ENCODE measurements around the gene LAMA2.

LAMA2 gene

DNA sequence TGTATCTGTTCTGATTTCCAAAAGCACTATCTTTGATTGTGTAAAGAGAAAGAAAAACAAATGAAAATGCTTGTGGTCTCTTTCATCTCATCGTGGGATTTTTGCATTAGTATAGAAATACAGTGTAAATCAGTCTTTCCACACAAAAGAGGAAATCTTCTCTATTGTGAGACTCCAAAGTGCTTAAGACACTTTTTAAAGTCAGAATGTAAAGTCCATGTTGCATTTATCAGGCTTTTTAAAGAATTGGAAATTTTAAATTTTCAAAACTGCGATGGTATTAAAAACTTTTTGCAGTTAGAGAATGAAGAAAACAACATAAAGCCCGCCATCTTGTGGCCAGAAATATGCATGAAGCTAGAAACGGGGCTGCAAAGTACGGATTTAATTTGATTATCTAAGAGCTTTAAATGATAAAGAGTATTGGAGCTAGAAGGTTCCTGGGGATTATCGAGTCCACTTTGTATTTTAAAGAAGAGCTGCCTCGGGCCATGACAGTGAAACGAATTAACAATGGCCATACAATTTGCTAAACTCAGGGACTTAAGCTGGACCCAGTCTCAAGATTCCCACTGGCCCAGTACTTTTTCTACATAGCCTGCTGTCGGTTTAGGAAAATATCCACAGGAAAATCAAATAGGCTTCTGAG lies 487.5 kb downstream of the LAMA2 start:
- Histone ChIP-seq H3K4me3 (ENCODE audit: insufficient read length, low read depth) (no peak overlapping the region), H3K9me3 (ENCODE audit: insufficient read depth, low read length) (no peaks in the 10 kb centered on the region), H3K36me3 (ENCODE audit: insufficient read depth, insufficient read length, low read length) (no peaks in the 10 kb centered on the region), H3K9ac (ENCODE audit: insufficient read length, low read depth) (no peak overlapping the region), H3K27me3 (ENCODE audit: insufficient read depth, insufficient read length) (no peaks in the 10 kb centered on the region), H3K4me1 (ENCODE audit: insufficient read depth, insufficient read length) (no peaks in the 10 kb centered on the region)
- peak; percentile 15 for DNase-seq (ENCODE audit: low read depth, low spot score)
- TF ChIP-seq SUZ12 (IDR thresholded peaks at IDR 0.05; ENCODE audit: extremely low read depth, insufficient read depth, insufficient read length) (no peak), YY1 (IDR thresholded peaks at IDR 0.05; ENCODE audit: insufficient read depth, insufficient read length) (no peak), ZNF274 (IDR thresholded peaks at IDR 0.05; ENCODE audit: low read depth, low read length) (no peak)

GRCh38 chr6:129381885-129382284 lies 498.9 kb downstream of the LAMA2 start:
- DNase-seq (ENCODE audit: low read depth, low spot score): no peak
- no peaks in the 10 kb centered on the region for H3K4me1 ChIP-seq (ENCODE audit: insufficient read depth, insufficient read length)
- H3K9me3 ChIP-seq (ENCODE audit: insufficient read depth, low read length): no peaks in the 10 kb centered on the region
- TF ChIP-seq SUZ12 (IDR thresholded peaks at IDR 0.05; ENCODE audit: extremely low read depth, insufficient read depth, insufficient read length) (no peak), ZNF274 (IDR thresholded peaks at IDR 0.05; ENCODE audit: low read depth, low read length) (no peak), YY1 (IDR thresholded peaks at IDR 0.05; ENCODE audit: insufficient read depth, insufficient read length) (no peak)
- no peaks in the 10 kb centered on the region for H3K27me3 ChIP-seq (ENCODE audit: insufficient read depth, insufficient read length)
- no peaks in the 10 kb centered on the region for H3K36me3 ChIP-seq (ENCODE audit: insufficient read depth, insufficient read length, low read length)
- no peak overlapping the region for H3K9ac ChIP-seq (ENCODE audit: insufficient read length, low read depth)
- no peak overlapping the region for H3K4me3 ChIP-seq (ENCODE audit: insufficient read length, low read depth)

GRCh38 chr6:129382916-129383315 lies 500.0 kb downstream of the LAMA2 start:
- Histone ChIP-seq H3K9ac (ENCODE audit: insufficient read length, low read depth) (no peak overlapping the region), H3K27me3 (ENCODE audit: insufficient read depth, insufficient read length) (no peaks in the 10 kb centered on the region), H3K4me1 (ENCODE audit: insufficient read depth, insufficient read length) (no peaks in the 10 kb centered on the region), H3K36me3 (ENCODE audit: insufficient read depth, insufficient read length, low read length) (no peaks in the 10 kb centered on the region), H3K9me3 (ENCODE audit: insufficient read depth, low read length) (no peaks in the 10 kb centered on the region), H3K4me3 (ENCODE audit: insufficient read length, low read depth) (no peak overlapping the region)
- no peak for DNase-seq (ENCODE audit: low read depth, low spot score)
- TF ChIP-seq YY1 (IDR thresholded peaks at IDR 0.05; ENCODE audit: insufficient read depth, insufficient read length) (no peak), SUZ12 (IDR thresholded peaks at IDR 0.05; ENCODE audit: extremely low read depth, insufficient read depth, insufficient read length) (no peak)

DNA sequence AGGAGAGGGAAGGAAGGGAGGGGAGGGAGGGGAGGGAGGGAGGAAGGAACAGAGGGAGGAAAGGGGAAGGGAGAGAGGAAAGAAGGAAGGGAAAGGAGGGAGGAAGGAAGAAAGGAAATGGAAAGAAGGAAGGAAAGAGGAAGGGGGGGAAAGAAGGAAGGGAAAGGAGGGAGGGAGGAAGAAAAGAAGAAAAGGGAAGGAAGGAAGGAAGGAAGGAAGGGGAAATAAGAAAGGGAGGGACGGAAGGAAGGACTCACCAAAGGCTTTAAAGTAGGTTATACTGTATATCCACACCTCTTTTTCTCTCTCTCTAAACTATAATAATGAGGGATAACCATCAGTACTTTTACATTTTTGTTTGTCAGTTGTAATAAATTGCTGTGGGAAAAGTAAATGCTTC lies 502.2 kb downstream of the LAMA2 start:
- H3K27me3 ChIP-seq (ENCODE audit: insufficient read depth, insufficient read length): no peaks in the 10 kb centered on the region
- no peaks in the 10 kb centered on the region for H3K4me1 ChIP-seq (ENCODE audit: insufficient read depth, insufficient read length)
- H3K9ac ChIP-seq (ENCODE audit: insufficient read length, low read depth): no peak overlapping the region
- no peak for TF ChIP-seq YY1 (IDR thresholded peaks at IDR 0.05; ENCODE audit: insufficient read depth, insufficient read length)
- TF ChIP-seq SUZ12 (IDR thresholded peaks at IDR 0.05; ENCODE audit: extremely low read depth, insufficient read depth, insufficient read length): no peak
- TF ChIP-seq ZNF274 (IDR thresholded peaks at IDR 0.05; ENCODE audit: low read depth, low read length): no peak
- no peaks in the 10 kb centered on the region for H3K9me3 ChIP-seq (ENCODE audit: insufficient read depth, low read length)
- no peak for DNase-seq (ENCODE audit: low read depth, low spot score)
- H3K4me3 ChIP-seq (ENCODE audit: insufficient read length, low read depth): no peak overlapping the region
- H3K36me3 ChIP-seq (ENCODE audit: insufficient read depth, insufficient read length, low read length): no peaks in the 10 kb centered on the region

- no peaks in the 10 kb centered on the region for H3K27me3 ChIP-seq (ENCODE audit: insufficient read depth, insufficient read length)
- no peaks in the 10 kb centered on the region for H3K9me3 ChIP-seq (ENCODE audit: insufficient read depth, low read length)
- no peaks in the 10 kb centered on the region for H3K36me3 ChIP-seq (ENCODE audit: insufficient read depth, insufficient read length, low read length)
- no peak overlapping the region for H3K4me3 ChIP-seq (ENCODE audit: insufficient read length, low read depth)
- no peak for TF ChIP-seq YY1 (IDR thresholded peaks at IDR 0.05; ENCODE audit: insufficient read depth, insufficient read length)
- no peak for TF ChIP-seq ZNF274 (IDR thresholded peaks at IDR 0.05; ENCODE audit: low read depth, low read length)
- TF ChIP-seq SUZ12 (IDR thresholded peaks at IDR 0.05; ENCODE audit: extremely low read depth, insufficient read depth, insufficient read length): no peak
- H3K9ac ChIP-seq (ENCODE audit: insufficient read length, low read depth): no peak overlapping the region
- no peaks in the 10 kb centered on the region for H3K4me1 ChIP-seq (ENCODE audit: insufficient read depth, insufficient read length)
- DNase-seq (ENCODE audit: low read depth, low spot score): no peak
Measured at GRCh38 chr6:129390900-129391299, 508.0 kb downstream of the LAMA2 start.

DNA sequence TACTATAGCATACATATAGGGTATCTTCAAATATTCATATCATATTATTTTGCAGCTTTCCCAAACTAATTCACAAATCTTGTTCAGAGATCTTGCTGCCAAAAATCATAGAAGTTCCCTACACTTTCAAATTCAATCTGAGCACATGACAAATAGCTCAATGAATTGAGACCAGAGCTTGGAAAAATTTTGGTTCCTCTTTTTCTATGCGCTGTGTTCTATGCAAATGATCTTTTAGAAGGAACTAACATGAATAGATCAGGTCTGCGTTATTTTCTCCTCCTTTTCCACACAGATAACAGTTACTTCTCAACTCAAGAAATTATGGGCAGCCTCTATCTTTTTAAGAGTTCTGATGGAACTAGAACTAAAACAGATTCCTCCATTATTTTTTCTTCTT lies 510.7 kb downstream of the LAMA2 start:
- TF ChIP-seq YY1 (IDR thresholded peaks at IDR 0.05; ENCODE audit: insufficient read depth, insufficient read length): no peak
- TF ChIP-seq ZNF274 (IDR thresholded peaks at IDR 0.05; ENCODE audit: low read depth, low read length): no peak
- TF ChIP-seq SUZ12 (IDR thresholded peaks at IDR 0.05; ENCODE audit: extremely low read depth, insufficient read depth, insufficient read length): no peak
- no peak for DNase-seq (ENCODE audit: low read depth, low spot score)
- H3K4me1 ChIP-seq (ENCODE audit: insufficient read depth, insufficient read length): no peaks in the 10 kb centered on the region

DNA sequence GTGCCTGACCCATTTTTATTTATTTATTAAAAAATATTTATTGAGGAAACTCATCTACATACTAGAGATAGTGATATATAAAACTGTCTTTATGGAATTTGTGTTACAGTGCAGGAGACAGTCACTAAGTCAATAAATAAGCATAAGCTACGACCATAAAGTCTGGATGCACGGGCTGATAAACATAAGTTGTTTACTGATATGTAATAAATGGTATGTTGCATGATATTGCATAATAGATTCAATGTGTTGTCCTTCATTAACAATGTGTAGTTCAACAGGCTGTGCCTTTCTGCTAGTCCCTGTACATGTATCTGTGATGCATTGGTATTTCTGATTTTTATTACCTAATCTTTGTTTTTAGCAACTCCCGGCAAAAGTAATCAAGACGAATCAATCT lies 515.8 kb downstream of the LAMA2 start:
- no peak for TF ChIP-seq SUZ12 (IDR thresholded peaks at IDR 0.05; ENCODE audit: extremely low read depth, insufficient read depth, insufficient read length)
- TF ChIP-seq ZNF274 (IDR thresholded peaks at IDR 0.05; ENCODE audit: low read depth, low read length): no peak
- TF ChIP-seq YY1 (IDR thresholded peaks at IDR 0.05; ENCODE audit: insufficient read depth, insufficient read length): no peak
- Histone ChIP-seq H3K9me3 (ENCODE audit: insufficient read depth, low read length) (no peaks in the 10 kb centered on the region), H3K9ac (ENCODE audit: insufficient read length, low read depth) (no peak overlapping the region), H3K4me1 (ENCODE audit: insufficient read depth, insufficient read length) (no peaks in the 10 kb centered on the region), H3K4me3 (ENCODE audit: insufficient read length, low read depth) (no peak overlapping the region), H3K36me3 (ENCODE audit: insufficient read depth, insufficient read length, low read length) (no peaks in the 10 kb centered on the region), H3K27me3 (ENCODE audit: insufficient read depth, insufficient read length) (no peaks in the 10 kb centered on the region)
- no peak for DNase-seq (ENCODE audit: low read depth, low spot score)

More for the DNA sequence above, 510.7 kb downstream of the LAMA2 start:
- no peaks in the 10 kb centered on the region for H3K27me3 ChIP-seq (ENCODE audit: insufficient read depth, insufficient read length)
- H3K9me3 ChIP-seq (ENCODE audit: insufficient read depth, low read length): no peaks in the 10 kb centered on the region
- H3K36me3 ChIP-seq (ENCODE audit: insufficient read depth, insufficient read length, low read length): no peaks in the 10 kb centered on the region
- no peak overlapping the region for H3K9ac ChIP-seq (ENCODE audit: insufficient read length, low read depth)
- H3K4me3 ChIP-seq (ENCODE audit: insufficient read length, low read depth): no peak overlapping the region

Data from NT2/D1 (cell line).